ENCODE results near the gene OR2B2. TPM values are rescaled to one million over a fixed set of nuclear protein-coding genes. Genes with fewer than 3 reads are reported as not detected.

OR2B2 gene

GRCh38 chr6:27861861-27862260, 50.3 kb downstream of the OR2B2 start:
- H3K36me3 ChIP-seq (replicated peaks in 1 of 2; ENCODE audit: control insufficient read depth in 2 of 2, insufficient read depth in 2 of 2, low read length in 2 of 2): no peaks in the 10 kb centered on the region
- H3K18ac ChIP-seq (ENCODE audit: low read length): no peak overlapping the region
- no peak overlapping the region for H3K23ac ChIP-seq (ENCODE audit: low read depth, low read length, poor library complexity)
- no peak overlapping the region for H2AFZ ChIP-seq (ENCODE audit: low read length)
- H3K4me3 ChIP-seq (ENCODE audit: low read length in 2 of 2): no peak overlapping the region
- H3K27ac ChIP-seq (replicated peaks; ENCODE audit: low read length): no peak overlapping the region
- H3K4me2 ChIP-seq (ENCODE audit: insufficient read depth, low read length, poor library complexity, severe bottlenecking): no peak overlapping the region
- no peak overlapping the region for H2BK5ac ChIP-seq (ENCODE audit: low read length)
- H3K4me1 ChIP-seq (ENCODE audit: control insufficient read depth in 2 of 2, insufficient read depth in 1 of 2, low read depth in 1 of 2, low read length in 2 of 2): no peaks in the 10 kb centered on the region
- no peak overlapping the region for H2BK120ac ChIP-seq (ENCODE audit: low read depth, low read length)
- no peak overlapping the region for H4K8ac ChIP-seq (ENCODE audit: low read depth, low read length)
- no peak overlapping the region for H2BK15ac ChIP-seq (ENCODE audit: low read length)
- H3K14ac ChIP-seq (ENCODE audit: low read length): no peak overlapping the region
- no peaks in the 10 kb centered on the region for H3K27me3 ChIP-seq (ENCODE audit: control insufficient read depth in 3 of 3, insufficient read depth in 3 of 3, low read depth in 1 of 3, low read length in 3 of 3)
- H4K91ac ChIP-seq (ENCODE audit: low read depth, low read length, poor library complexity): no peak overlapping the region
- H3K79me1 ChIP-seq (ENCODE audit: low read depth, low read length): no peaks in the 10 kb centered on the region
- H2AK5ac ChIP-seq (ENCODE audit: low read depth, low read length): no peak overlapping the region
- no peak overlapping the region for H3K9ac ChIP-seq (ENCODE audit: low read depth, low read length, poor library complexity)
- H3K9me3 ChIP-seq (replicated peaks in 1 of 2; ENCODE audit: control insufficient read depth in 2 of 2, insufficient read depth in 1 of 2, low read depth in 1 of 2, low read length in 2 of 2): no peaks in the 10 kb centered on the region
- no peak overlapping the region for H3K4ac ChIP-seq (ENCODE audit: low read length)
- no peak for DNase-seq (ENCODE audit: low spot score)
- no peak overlapping the region for H2BK12ac ChIP-seq (ENCODE audit: low read length)

DNA sequence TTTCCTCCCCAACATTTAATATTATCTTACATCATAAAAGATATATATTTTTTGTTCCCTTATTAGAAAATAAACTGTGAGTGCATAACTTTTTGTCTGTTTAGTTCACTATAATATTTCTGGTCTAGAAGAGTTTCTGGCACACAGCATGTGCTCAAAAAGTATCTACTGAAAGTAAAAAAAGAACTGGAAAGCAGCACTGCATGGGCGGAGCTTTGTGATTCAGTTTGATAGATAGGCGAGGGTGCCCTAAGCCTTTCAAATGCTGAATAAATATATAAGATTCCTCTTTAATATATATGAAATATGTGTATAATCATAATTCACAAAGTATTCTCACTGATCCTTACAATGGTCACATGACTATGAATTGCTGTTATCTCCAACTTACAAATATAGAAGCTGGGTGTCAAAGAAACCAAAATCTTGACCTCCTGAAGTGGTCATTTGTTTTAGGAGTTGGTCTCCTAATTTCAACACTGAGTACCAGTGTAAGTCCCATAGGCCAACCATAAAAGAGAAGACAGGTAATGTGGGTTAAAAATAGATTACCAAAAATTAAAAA, 50.8 kb downstream of the OR2B2 start:
- H3K27me3 ChIP-seq (ENCODE audit: control insufficient read depth in 3 of 3, insufficient read depth in 3 of 3, low read depth in 1 of 3, low read length in 3 of 3): no peaks in the 10 kb centered on the region
- no peak for DNase-seq (ENCODE audit: low spot score)
- no peaks in the 10 kb centered on the region for H3K4me1 ChIP-seq (ENCODE audit: control insufficient read depth in 2 of 2, insufficient read depth in 1 of 2, low read depth in 1 of 2, low read length in 2 of 2)
- H4K91ac ChIP-seq (ENCODE audit: low read depth, low read length, poor library complexity): no peak overlapping the region
- no peak overlapping the region for H3K14ac ChIP-seq (ENCODE audit: low read length)
- H3K36me3 ChIP-seq (replicated peaks in 1 of 2; ENCODE audit: control insufficient read depth in 2 of 2, insufficient read depth in 2 of 2, low read length in 2 of 2): no peaks in the 10 kb centered on the region
- H2BK120ac ChIP-seq (ENCODE audit: low read depth, low read length): no peak overlapping the region
- H3K4me2 ChIP-seq (ENCODE audit: insufficient read depth, low read length, poor library complexity, severe bottlenecking): no peak overlapping the region
- H3K79me1 ChIP-seq (ENCODE audit: low read depth, low read length): no peaks in the 10 kb centered on the region
- H3K4ac ChIP-seq (ENCODE audit: low read length): no peak overlapping the region
- H2AFZ ChIP-seq (ENCODE audit: low read length): no peak overlapping the region
- WGBS, 2 donors (ENCODE audit: extremely low coverage in 2 of 2, insufficient read length in 2 of 2, insufficient replicate concordance in 1 of 2): no CpG with 5 or more reads among the region's 2 CpGs
- H2BK5ac ChIP-seq (ENCODE audit: low read length): no peak overlapping the region
- no peak overlapping the region for H3K9ac ChIP-seq (ENCODE audit: low read depth, low read length, poor library complexity)
- no peaks in the 10 kb centered on the region for H3K9me3 ChIP-seq (replicated peaks in 1 of 2; ENCODE audit: control insufficient read depth in 2 of 2, insufficient read depth in 1 of 2, low read depth in 1 of 2, low read length in 2 of 2)
- H3K18ac ChIP-seq (ENCODE audit: low read length): no peak overlapping the region
- H3K4me3 ChIP-seq (ENCODE audit: low read length in 2 of 2): no peak overlapping the region
- H3K23ac ChIP-seq (ENCODE audit: low read depth, low read length, poor library complexity): no peak overlapping the region
- H4K8ac ChIP-seq (ENCODE audit: low read depth, low read length): no peak overlapping the region
- no peak overlapping the region for H3K27ac ChIP-seq (replicated peaks; ENCODE audit: low read length)
- no peak overlapping the region for H2AK5ac ChIP-seq (ENCODE audit: low read depth, low read length)
- H2BK15ac ChIP-seq (ENCODE audit: low read length): no peak overlapping the region
- H2BK12ac ChIP-seq (ENCODE audit: low read length): no peak overlapping the region

Small RNAs within 50 kb of the gene (small RNA-seq; reads per million reads assigned to genes)
- not detected for gene RNU7-26P (ENCODE audit: insufficient read depth)
